Calu3 (cell line): ENCODE measurements around the gene PCDHGB4. TPM values are rescaled to one million over a fixed set of nuclear protein-coding genes. Genes with fewer than 3 reads are reported as not detected.
A peak's percentile ranks its signal among the peaks of the same experiment; 100 is the strongest.

ENCODE experiments used
- BruUV-seq: library from RNA; stranded (reverse); fragments of 400-500 nt; replicated peaks from 2 replicates; lab custom pipeline; 2021; lab: Mats Ljungman, UMichigan
- CTCF ChIA-PET: fragments of 300-600 bp; sonication (Branson Sonifier 250); formaldehyde crosslinking; loops from one replicate; lab custom pipeline; 2022; ENCODE audit warnings: antibody characterized with exemption; lab: Charles Lee
- DNase-seq: peaks from one replicate; pipeline ENCODE4 v3.0.0; 2022
- H3K27ac Mint-ChIP-seq: one replicate; pipeline ENCODE4 v1.8.0; 2022; ENCODE audit warnings: mixed read lengths; ENCODE audit not compliant: unreplicated experiment
- H3K27me3 Mint-ChIP-seq: one replicate; pipeline ENCODE4 v1.8.0; 2022; ENCODE audit warnings: mixed read lengths; ENCODE audit not compliant: unreplicated experiment
- H3K36me3 Mint-ChIP-seq: one replicate; pipeline ENCODE4 v1.8.0; 2022; ENCODE audit warnings: mild to moderate bottlenecking, moderate library complexity, mixed read lengths; ENCODE audit not compliant: insufficient read depth, unreplicated experiment
- H3K4me1 Mint-ChIP-seq: one replicate; pipeline ENCODE4 v1.8.0; 2022; ENCODE audit warnings: mild to moderate bottlenecking, low read depth, mixed read lengths; ENCODE audit not compliant: unreplicated experiment
- H3K4me3 Mint-ChIP-seq: one replicate; pipeline ENCODE4 v1.8.0; 2022; ENCODE audit warnings: mild to moderate bottlenecking, low read depth, moderate library complexity, mixed read lengths; ENCODE audit not compliant: unreplicated experiment
- H3K9me3 Mint-ChIP-seq: one replicate; pipeline ENCODE4 v1.8.0; 2022; ENCODE audit warnings: low read depth, mixed read lengths; ENCODE audit not compliant: unreplicated experiment
- intact Hi-C: fragments of 100-400 bp; cut with micrococcal nuclease; formaldehyde crosslinking; loops from one replicate; pipeline ENCODE4 v1.10.0; 2022; ENCODE audit not compliant: unreplicated experiment
- total RNA-seq: library from RNA; stranded (reverse); gene quantifications from 2 replicates; pipeline ENCODE4 v1.2.3, GENCODE V29; 2022
- TF ChIP-seq, protein P1 (sequence below): fragments of 200-600 bp; IDR thresholded peaks from one replicate; pipeline ENCODE4 v1.8.0; 2022; ENCODE audit warnings: antibody characterized with exemption; ENCODE audit not compliant: unreplicated experiment

The PCDHGB4 gene
- total RNA-seq, 1 experiment from 2014 or later, result 8.2 TPM

DNA sequence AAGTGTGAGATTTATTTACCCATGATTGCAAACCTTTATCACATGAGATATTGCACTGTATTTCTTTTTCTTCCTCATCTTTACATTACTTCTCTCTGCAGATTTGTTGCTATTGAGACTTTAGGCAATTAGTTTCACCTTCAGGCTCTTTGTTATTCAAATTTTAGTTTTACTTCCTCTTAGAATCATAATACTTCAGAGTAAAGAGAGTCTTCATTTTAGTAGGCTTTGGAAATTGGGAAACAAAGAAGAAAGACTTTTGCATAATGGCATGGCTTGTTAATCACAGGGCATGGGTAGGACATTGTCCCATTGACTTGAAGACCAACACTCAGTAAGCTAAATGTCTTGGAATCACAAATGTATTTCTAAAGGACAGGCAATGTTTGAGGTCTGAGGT is 24.8 kb upstream of the PCDHGB4 start:
- intact Hi-C loops, result no loop called here
- peaks cover 26% of the 10 kb centered on the region for H3K9me3 Mint-ChIP-seq
- CTCF ChIA-PET, result no interaction called here

DNA sequence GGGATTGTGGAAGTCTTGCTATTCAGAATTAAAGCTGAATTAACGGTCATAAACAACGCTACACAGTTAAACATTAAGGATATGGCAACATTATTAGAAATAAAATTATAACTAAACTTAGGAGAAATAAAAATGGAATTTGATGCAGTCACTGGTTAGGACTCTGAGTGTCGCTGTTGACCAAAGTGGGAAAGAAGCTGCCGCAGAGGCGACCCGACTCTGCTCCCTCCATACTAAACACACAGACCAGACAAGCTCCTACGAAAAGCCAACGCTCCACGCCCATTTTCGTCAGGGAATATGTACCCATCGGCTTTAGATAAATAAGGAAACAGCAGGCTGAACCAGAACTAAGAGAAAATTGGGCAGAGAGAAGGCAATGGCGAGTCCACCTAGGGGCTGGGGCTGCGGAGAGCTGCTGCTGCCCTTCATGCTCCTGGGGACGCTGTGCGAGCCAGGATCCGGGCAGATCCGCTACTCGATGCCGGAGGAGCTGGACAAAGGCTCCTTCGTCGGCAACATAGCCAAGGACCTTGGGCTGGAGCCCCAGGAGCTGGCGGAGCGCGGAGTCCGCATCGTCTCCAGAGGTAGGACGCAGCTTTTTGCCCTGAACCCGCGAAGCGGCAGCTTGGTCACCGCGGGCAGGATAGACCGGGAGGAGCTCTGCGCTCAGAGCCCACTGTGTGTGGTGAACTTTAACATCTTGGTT is 23.4 kb upstream of the PCDHGB4 start, which contains the start of gene PCDHGA5:
Gene PCDHGA5, plus strand, starts transcription at position 211 of the 709 bp plus-strand sequence. Its CDS starts 169 bp downstream, at position 380.
- Mint-ChIP-seq H3K27ac (no peak within 1 kb of the TSS), H3K36me3 (peaks cover 3% of the 10 kb centered on the region), H3K4me1 (no peaks in the 10 kb centered on the region), H3K9me3 (peaks cover 20% of the 10 kb centered on the region), H3K4me3 (no peak within 1 kb of the TSS), H3K27me3 (no peaks in the 10 kb centered on the region)
- TF ChIP-seq, protein P1, sequence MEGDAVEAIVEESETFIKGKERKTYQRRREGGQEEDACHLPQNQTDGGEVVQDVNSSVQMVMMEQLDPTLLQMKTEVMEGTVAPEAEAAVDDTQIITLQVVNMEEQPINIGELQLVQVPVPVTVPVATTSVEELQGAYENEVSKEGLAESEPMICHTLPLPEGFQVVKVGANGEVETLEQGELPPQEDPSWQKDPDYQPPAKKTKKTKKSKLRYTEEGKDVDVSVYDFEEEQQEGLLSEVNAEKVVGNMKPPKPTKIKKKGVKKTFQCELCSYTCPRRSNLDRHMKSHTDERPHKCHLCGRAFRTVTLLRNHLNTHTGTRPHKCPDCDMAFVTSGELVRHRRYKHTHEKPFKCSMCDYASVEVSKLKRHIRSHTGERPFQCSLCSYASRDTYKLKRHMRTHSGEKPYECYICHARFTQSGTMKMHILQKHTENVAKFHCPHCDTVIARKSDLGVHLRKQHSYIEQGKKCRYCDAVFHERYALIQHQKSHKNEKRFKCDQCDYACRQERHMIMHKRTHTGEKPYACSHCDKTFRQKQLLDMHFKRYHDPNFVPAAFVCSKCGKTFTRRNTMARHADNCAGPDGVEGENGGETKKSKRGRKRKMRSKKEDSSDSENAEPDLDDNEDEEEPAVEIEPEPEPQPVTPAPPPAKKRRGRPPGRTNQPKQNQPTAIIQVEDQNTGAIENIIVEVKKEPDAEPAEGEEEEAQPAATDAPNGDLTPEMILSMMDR, result no peak
- no peak for DNase-seq
- BruUV-seq, result no TSS peak
- intact Hi-C loops, result no loop called here
- CTCF ChIA-PET, result no interaction called here

More for the DNA sequence above, 24.8 kb upstream of the PCDHGB4 start:
- Mint-ChIP-seq H3K4me3 (no peak overlapping the region), H3K27me3 (no peaks in the 10 kb centered on the region), H3K4me1 (no peaks in the 10 kb centered on the region), H3K27ac (no peak overlapping the region), H3K36me3 (peaks cover 3% of the 10 kb centered on the region)
- TF ChIP-seq, protein P1, result no peak
- DNase-seq, result no peak
- BruUV-seq, result no TSS peak

- intact Hi-C loops, result no loop called here
- no peak for DNase-seq
- Mint-ChIP-seq H3K4me1 (no peaks in the 10 kb centered on the region), H3K27ac (no peak overlapping the region), H3K9me3 (peaks cover 17% of the 10 kb centered on the region), H3K36me3 (peaks cover 7% of the 10 kb centered on the region), H3K27me3 (no peaks in the 10 kb centered on the region), H3K4me3 (no peak overlapping the region)
- CTCF ChIA-PET, result no interaction called here
- TF ChIP-seq, protein P1, result no peak
- BruUV-seq, result no TSS peak
These were observed 21.2 kb upstream of the PCDHGB4 start for GRCh38 chr5:141366016-141366896.

DNA sequence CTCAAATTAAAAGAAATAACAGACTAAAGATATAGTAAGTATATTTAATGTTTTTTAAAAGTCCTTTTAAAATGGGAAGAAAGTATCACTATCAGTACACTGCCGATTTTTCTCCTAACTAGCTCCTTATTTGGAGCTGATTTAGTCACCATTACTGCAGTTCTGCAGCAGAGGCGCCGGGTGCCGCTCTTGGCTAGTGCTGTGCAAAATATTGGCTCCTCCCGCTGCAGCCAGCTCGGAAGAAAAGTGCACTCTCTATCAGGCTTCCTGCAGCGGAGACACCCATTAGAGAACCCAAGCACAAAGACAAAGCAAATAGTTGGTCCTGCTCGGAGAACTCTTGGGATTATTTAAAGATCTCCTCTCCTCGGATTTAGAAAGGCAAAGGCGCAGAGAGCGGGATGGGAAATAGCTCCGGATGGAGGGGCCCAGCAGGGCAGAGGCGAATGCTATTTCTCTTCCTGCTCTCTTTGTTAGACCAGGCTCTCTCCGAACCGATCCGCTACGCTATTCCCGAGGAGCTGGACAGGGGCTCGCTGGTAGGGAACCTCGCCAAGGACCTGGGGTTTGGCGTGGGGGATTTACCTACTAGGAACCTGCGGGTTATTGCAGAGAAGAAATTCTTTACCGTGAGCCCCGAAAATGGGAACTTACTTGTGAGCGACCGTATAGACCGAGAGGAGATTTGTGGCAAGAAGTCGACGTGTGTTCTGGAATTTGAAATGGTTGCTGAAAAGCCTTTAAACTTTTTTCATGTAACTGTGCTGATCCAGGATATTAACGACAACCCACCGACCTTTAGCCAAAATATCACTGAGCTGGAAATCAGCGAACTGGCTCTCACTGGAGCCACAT is 17.3 kb upstream of the PCDHGB4 start, which contains the start of gene PCDHGB3:
Gene PCDHGB3, plus strand, starts transcription at position 249 of the 855 bp plus-strand sequence. Its CDS starts 153 bp downstream, at position 402.
- H3K4me3 Mint-ChIP-seq, result peak within 1 kb of the TSS; percentile 62
- peak; percentile 41 for DNase-seq
- peaks cover 9% of the 10 kb centered on the region for H3K36me3 Mint-ChIP-seq
- TF ChIP-seq, protein P1, result no peak
- peak within 1 kb of the TSS; percentile 75 for H3K27ac Mint-ChIP-seq
- no peaks in the 10 kb centered on the region for H3K27me3 Mint-ChIP-seq
- intact Hi-C loops, result loop anchor here (1.0 kb wide), 1 partner anchor 191 kb away; no protein-coding TSS in a partner anchor
- H3K4me1 Mint-ChIP-seq, result no peaks in the 10 kb centered on the region
- CTCF ChIA-PET, result interaction anchor here (0.7 to 1.4 kb wide), 8 partner anchors 105 to 321 kb away, joined by 3 to 10 read pairs (median 4); partner anchors contain the start of genes PCDHB14 and PCDHGC3
- TSS peak; percentile 60 for BruUV-seq
- peaks cover 14% of the 10 kb centered on the region for H3K9me3 Mint-ChIP-seq
